Naive thymus-derived CD4-positive, alpha-beta T cell (primary cell): ENCODE results near the gene PAH. TPM values are rescaled to one million over a fixed set of nuclear protein-coding genes. Genes with fewer than 3 reads are reported as not detected.

ENCODE experiments used
- ATAC-seq: fragments of 150-1000 bp; cut with Tn5 transposase; 2 replicates; pipeline ENCODE4 v1.10.0; 2021; ENCODE audit warnings: mild to moderate bottlenecking, moderate library complexity
- CTCF ChIA-PET: fragments of 350-600 bp; sonication (Branson Sonifier 250); formaldehyde crosslinking; loops from one replicate; lab custom pipeline; 2021; ENCODE audit warnings: antibody characterized with exemption; lab: Charles Lee
- POLR2A ChIA-PET: fragments of 350-600 bp; sonication (Branson Sonifier 250); formaldehyde crosslinking; loops from one replicate; lab custom pipeline; 2021; ENCODE audit warnings: antibody characterized with exemption, inconsistent platforms; lab: Charles Lee
- DNase-seq, 9 donors: peaks; one replicate each; pipeline versions ENCODE4 v3.0.0 to v3.0.0-alpha.2; 2020 to 2022; ENCODE audit warnings: mixed read lengths in 1 of 9
- H3K27ac ChIP-seq: one replicate; pipeline ENCODE4 v1.7.0; 2013; ENCODE audit warnings: mild to moderate bottlenecking, low read depth, low read length, moderate library complexity
- H3K27me3 ChIP-seq, 2 donors: one replicate each; pipeline ENCODE4 v1.7.0; 2013; ENCODE audit warnings: low read length in 2 of 2, mild to moderate bottlenecking in 2 of 2, moderate library complexity in 2 of 2; ENCODE audit not compliant: control insufficient read depth in 2 of 2, insufficient read depth in 2 of 2
- H3K36me3 ChIP-seq, 3 experiments: 1 replicate in 2 of 3; 2 replicates in 1 of 3; pipeline ENCODE4 v1.7.0; 2013; ENCODE audit warnings: low read length in 3 of 3, mild to moderate bottlenecking in 3 of 3, moderate library complexity in 1 of 3; ENCODE audit not compliant: insufficient read depth in 3 of 3, control insufficient read depth in 2 of 3
- H3K4me1 ChIP-seq, 2 donors: one replicate each; pipeline ENCODE4 v1.7.0; 2013; ENCODE audit warnings: low read length in 2 of 2, mild to moderate bottlenecking in 2 of 2, moderate library complexity in 1 of 2; ENCODE audit not compliant: control insufficient read depth in 2 of 2, insufficient read depth in 2 of 2
- H3K4me3 ChIP-seq: 2 replicates; pipeline ENCODE4 v1.7.0; 2013; ENCODE audit warnings: mild to moderate bottlenecking, low read length
- H3K9me3 ChIP-seq, 3 experiments: 1 replicate in 2 of 3; 2 replicates in 1 of 3; pipeline ENCODE4 v1.7.0; 2013; ENCODE audit warnings: low read length in 3 of 3; ENCODE audit not compliant: control insufficient read depth in 2 of 3
- H3K27ac Mint-ChIP-seq, 9 donors: one replicate each; pipeline ENCODE4 v1.8.0; 2020 to 2022; ENCODE audit warnings: mixed read lengths in 9 of 9, mild to moderate bottlenecking in 8 of 9, moderate library complexity in 5 of 9, inconsistent platforms in 2 of 9
- H3K27me3 Mint-ChIP-seq, 5 donors: one replicate each; pipeline ENCODE4 v1.8.0; 2021 to 2022; ENCODE audit warnings: mixed read lengths in 5 of 5, mild to moderate bottlenecking in 1 of 5
- H3K36me3 Mint-ChIP-seq, 5 donors: one replicate each; pipeline ENCODE4 v1.8.0; 2020 to 2022; ENCODE audit warnings: mixed read lengths in 5 of 5, mild to moderate bottlenecking in 3 of 5, inconsistent platforms in 1 of 5
- H3K4me1 Mint-ChIP-seq, 7 donors: one replicate each; pipeline ENCODE4 v1.8.0; 2020 to 2022; ENCODE audit warnings: mixed read lengths in 7 of 7, mild to moderate bottlenecking in 3 of 7, inconsistent platforms in 1 of 7
- H3K4me3 Mint-ChIP-seq, 10 donors: one replicate each; pipeline ENCODE4 v1.8.0; 2020 to 2022; ENCODE audit warnings: mild to moderate bottlenecking in 10 of 10, mixed read lengths in 10 of 10, moderate library complexity in 6 of 10, inconsistent platforms in 2 of 10
- H3K9me3 Mint-ChIP-seq, 11 donors: one replicate each; pipeline ENCODE4 v1.8.0; 2020 to 2022; ENCODE audit warnings: mixed read lengths in 11 of 11, mild to moderate bottlenecking in 4 of 11, inconsistent platforms in 1 of 11, moderate library complexity in 1 of 11
- intact Hi-C, 2 donors: fragments of 100-400 bp; cut with micrococcal nuclease; formaldehyde crosslinking; loops; one replicate each; pipeline ENCODE4 v1.15.1; 2023
- polyA plus RNA-seq, 2 donors: library from polyadenylated mRNA; unstranded; fragments of 300-500 nt; fragmentation: Illumina TruSeq; gene quantifications; one replicate each; pipeline ENCODE4 v1.2.3, GENCODE V29; 2021
- total RNA-seq, 6 experiments: library from RNA in 5 of 6; stranded (reverse) in 5 of 6; gene quantifications; 1 replicate in 5 of 6; 2 replicates in 1 of 6; pipeline ENCODE4 v1.2.3 and lab custom pipeline; 2021 to 2026

PAH gene
- total and polyA plus RNA-seq, 7 experiments from 2014 or later: not detected

GRCh38 chr12:102808412-102808811 is 108.6 kb downstream of the PAH start:
- ChIA-PET CTCF (no interaction called here), POLR2A (no interaction called here)
- Histone ChIP-seq H3K36me3 (no peaks in the 10 kb centered on the region), H3K27me3 (no peaks in the 10 kb centered on the region), H3K27ac (no peak overlapping the region), H3K9me3 (no peaks in the 10 kb centered on the region), H3K4me3 (no peak overlapping the region), H3K4me1 (no peaks in the 10 kb centered on the region)
- no peak for DNase-seq
- Mint-ChIP-seq H3K9me3 (peaks cover 0 to 3% (median 0%) of the 10 kb centered on the region in 11 donors), H3K4me3 (no peak overlapping the region), H3K27ac (no peak overlapping the region), H3K4me1 (no peaks in the 10 kb centered on the region), H3K36me3 (no peaks in the 10 kb centered on the region), H3K27me3 (peaks cover 4 to 11% (median 10%) of the 10 kb centered on the region in 5 donors)
- intact Hi-C loops: no loop called here
- no peak for ATAC-seq

DNA sequence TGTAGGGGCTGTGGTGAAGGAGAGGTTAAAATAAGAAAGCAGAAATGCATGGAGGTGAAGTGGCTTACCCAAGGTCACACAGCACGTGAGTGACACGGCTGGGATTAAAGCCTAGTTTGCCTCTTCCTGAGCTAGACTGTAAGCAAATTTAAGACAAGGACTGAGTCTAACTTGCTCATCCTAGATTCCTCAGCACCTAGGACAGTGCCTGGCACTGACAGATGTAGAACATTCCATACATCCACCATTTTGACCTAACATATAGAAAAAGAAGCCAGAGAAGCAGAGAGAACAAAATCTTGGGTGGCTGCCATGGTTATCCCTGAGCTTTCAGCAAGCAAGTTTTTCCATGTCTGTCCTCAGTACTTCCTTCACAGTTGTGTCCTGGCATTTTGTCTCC is 110.5 kb downstream of the PAH start:
- DNase-seq (no peak), ATAC-seq (no peak)
- peaks cover 0 to 6% (median 1%) of the 10 kb centered on the region in 11 donors for H3K9me3 Mint-ChIP-seq
- ChIA-PET CTCF (no interaction called here), POLR2A (no interaction called here)
- Histone ChIP-seq H3K27ac (no peak overlapping the region), H3K4me1 (no peaks in the 10 kb centered on the region), H3K36me3 (no peaks in the 10 kb centered on the region), H3K4me3 (no peak overlapping the region), H3K9me3 (no peaks in the 10 kb centered on the region), H3K27me3 (no peaks in the 10 kb centered on the region)
- H3K27me3 Mint-ChIP-seq: peaks cover 3 to 11% (median 7%) of the 10 kb centered on the region in 5 donors
- H3K4me1 Mint-ChIP-seq: no peaks in the 10 kb centered on the region
- no peak overlapping the region for H3K27ac Mint-ChIP-seq
- intact Hi-C loops: no loop called here
- no peaks in the 10 kb centered on the region for H3K36me3 Mint-ChIP-seq
- no peak overlapping the region for H3K4me3 Mint-ChIP-seq

- ATAC-seq (no peak), DNase-seq (no peak)
- Histone ChIP-seq H3K4me1 (no peaks in the 10 kb centered on the region), H3K27ac (no peak overlapping the region), H3K9me3 (no peaks in the 10 kb centered on the region), H3K4me3 (no peak overlapping the region), H3K36me3 (no peaks in the 10 kb centered on the region), H3K27me3 (no peaks in the 10 kb centered on the region)
- no peak overlapping the region for H3K27ac Mint-ChIP-seq
- ChIA-PET POLR2A (no interaction called here), CTCF (no interaction called here)
- intact Hi-C loops: no loop called here
- no peak overlapping the region for H3K4me3 Mint-ChIP-seq
- no peaks in the 10 kb centered on the region for H3K36me3 Mint-ChIP-seq
- no peaks in the 10 kb centered on the region for H3K4me1 Mint-ChIP-seq
- H3K9me3 Mint-ChIP-seq: peaks cover 0 to 7% (median 1%) of the 10 kb centered on the region in 11 donors
- H3K27me3 Mint-ChIP-seq: peaks cover 0 to 11% (median 7%) of the 10 kb centered on the region in 5 donors
Measured at GRCh38 chr12:102806110-102806509, 110.9 kb downstream of the PAH start.

DNA sequence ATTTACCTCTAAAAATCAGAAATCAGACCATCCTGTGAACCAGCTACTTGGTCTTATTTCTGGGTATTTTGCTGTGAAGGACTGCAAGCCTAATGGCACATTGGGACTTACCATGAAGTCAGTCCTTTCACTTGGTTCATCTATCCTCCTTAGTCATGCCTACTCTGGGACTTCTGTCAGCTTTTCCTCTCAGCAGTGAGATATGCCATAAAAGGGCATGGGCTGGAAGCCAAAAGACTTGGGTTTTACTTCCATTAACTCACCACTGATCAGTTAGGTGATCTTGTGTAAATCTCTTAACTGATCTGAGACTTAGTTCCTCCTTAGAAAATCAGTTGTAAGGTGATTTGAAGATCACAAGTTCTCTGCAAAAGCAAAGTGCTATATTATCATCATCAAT is 116.5 kb downstream of the PAH start:
- Histone ChIP-seq H3K4me1 (no peaks in the 10 kb centered on the region), H3K9me3 (no peaks in the 10 kb centered on the region), H3K27me3 (no peaks in the 10 kb centered on the region), H3K36me3 (no peaks in the 10 kb centered on the region), H3K4me3 (no peak overlapping the region), H3K27ac (no peak overlapping the region)
- Mint-ChIP-seq H3K4me3 (no peak overlapping the region), H3K27me3 (peaks cover 0 to 5% (median 2%) of the 10 kb centered on the region in 5 donors), H3K36me3 (no peaks in the 10 kb centered on the region), H3K4me1 (no peaks in the 10 kb centered on the region), H3K9me3 (peaks cover 0 to 9% (median 1%) of the 10 kb centered on the region in 11 donors), H3K27ac (no peak overlapping the region)
- intact Hi-C loops: no loop called here
- DNase-seq (no peak), ATAC-seq (no peak)
- ChIA-PET POLR2A (no interaction called here), CTCF (no interaction called here)

GRCh38 chr12:102799229-102799628 is 117.8 kb downstream of the PAH start:
- DNase-seq: no peak
- H3K27me3 ChIP-seq: no peaks in the 10 kb centered on the region
- Mint-ChIP-seq H3K36me3 (no peaks in the 10 kb centered on the region), H3K27ac (no peak overlapping the region), H3K4me3 (no peak overlapping the region), H3K9me3 (peaks cover 0 to 9% (median 1%) of the 10 kb centered on the region in 11 donors), H3K27me3 (peaks cover 0 to 14% (median 6%) of the 10 kb centered on the region in 5 donors), H3K4me1 (no peaks in the 10 kb centered on the region)
- H3K4me3 ChIP-seq: no peak overlapping the region
- ChIA-PET POLR2A (no interaction called here), CTCF (no interaction called here)
- H3K9me3 ChIP-seq: no peaks in the 10 kb centered on the region
- no peak for ATAC-seq
- H3K36me3 ChIP-seq: no peaks in the 10 kb centered on the region
- H3K27ac ChIP-seq: no peak overlapping the region
- H3K4me1 ChIP-seq: no peaks in the 10 kb centered on the region
- intact Hi-C loops: no loop called here

DNA sequence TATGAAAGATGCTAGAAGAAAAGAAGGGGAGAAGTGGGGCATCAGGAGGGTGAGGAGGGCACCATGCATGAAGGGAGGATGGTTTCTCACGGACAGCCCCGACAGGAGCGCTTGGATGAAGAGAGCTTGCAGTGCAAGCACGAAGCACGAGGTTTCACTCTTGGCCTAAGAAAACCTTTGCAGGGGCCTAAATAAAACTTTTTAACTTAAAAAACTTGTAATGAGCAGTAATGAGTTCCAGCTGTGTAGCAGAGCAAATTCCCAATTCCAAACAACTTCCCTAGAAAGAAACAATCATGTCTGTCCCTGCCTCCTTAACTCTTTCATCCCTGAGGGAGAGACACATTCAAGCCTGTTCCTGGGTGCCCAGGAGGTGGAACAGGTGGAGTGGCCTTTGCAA is 119.5 kb downstream of the PAH start:
- Histone ChIP-seq H3K4me3 (no peak overlapping the region), H3K4me1 (no peaks in the 10 kb centered on the region), H3K36me3 (no peaks in the 10 kb centered on the region), H3K9me3 (no peaks in the 10 kb centered on the region), H3K27ac (no peak overlapping the region), H3K27me3 (no peaks in the 10 kb centered on the region)
- H3K9me3 Mint-ChIP-seq: peaks cover 0 to 6% (median 0%) of the 10 kb centered on the region in 11 donors
- no peak overlapping the region for H3K27ac Mint-ChIP-seq
- ATAC-seq: no peak
- H3K27me3 Mint-ChIP-seq: peaks cover 0 to 19% (median 8%) of the 10 kb centered on the region in 5 donors
- H3K4me3 Mint-ChIP-seq: no peak overlapping the region
- intact Hi-C loops: no loop called here
- H3K36me3 Mint-ChIP-seq: no peaks in the 10 kb centered on the region
- POLR2A ChIA-PET: no interaction called here
- CTCF ChIA-PET: no interaction called here
- no peaks in the 10 kb centered on the region for H3K4me1 Mint-ChIP-seq
- DNase-seq: no peak

- Mint-ChIP-seq H3K9me3 (peaks cover 0 to 12% (median 0%) of the 10 kb centered on the region in 11 donors), H3K27ac (no peak overlapping the region), H3K4me1 (no peaks in the 10 kb centered on the region), H3K4me3 (no peak overlapping the region), H3K27me3 (peaks cover 0 to 19% (median 14%) of the 10 kb centered on the region in 5 donors), H3K36me3 (no peaks in the 10 kb centered on the region)
- intact Hi-C loops: no loop called here
- Histone ChIP-seq H3K9me3 (no peaks in the 10 kb centered on the region), H3K4me3 (no peak overlapping the region), H3K4me1 (no peaks in the 10 kb centered on the region), H3K36me3 (no peaks in the 10 kb centered on the region), H3K27ac (no peak overlapping the region), H3K27me3 (no peaks in the 10 kb centered on the region)
- ATAC-seq (no peak), DNase-seq (no peak)
- CTCF ChIA-PET: no interaction called here
- POLR2A ChIA-PET: no interaction called here
Measured at GRCh38 chr12:102793921-102794320, 123.1 kb downstream of the PAH start.
